Bronchial smooth muscle cell (primary cell): ENCODE data around the gene TFDP1. TPM values are rescaled to one million over a fixed set of nuclear protein-coding genes. Genes with fewer than 3 reads are reported as not detected.

Experiments used
- total RNA-seq: library from RNA; depleted of rRNA; stranded (reverse); fragments of >200 nt; gene quantifications from 2 replicates; pipeline ENCODE4 v1.2.1, GENCODE V29; 2014

The TFDP1 gene, protein sequence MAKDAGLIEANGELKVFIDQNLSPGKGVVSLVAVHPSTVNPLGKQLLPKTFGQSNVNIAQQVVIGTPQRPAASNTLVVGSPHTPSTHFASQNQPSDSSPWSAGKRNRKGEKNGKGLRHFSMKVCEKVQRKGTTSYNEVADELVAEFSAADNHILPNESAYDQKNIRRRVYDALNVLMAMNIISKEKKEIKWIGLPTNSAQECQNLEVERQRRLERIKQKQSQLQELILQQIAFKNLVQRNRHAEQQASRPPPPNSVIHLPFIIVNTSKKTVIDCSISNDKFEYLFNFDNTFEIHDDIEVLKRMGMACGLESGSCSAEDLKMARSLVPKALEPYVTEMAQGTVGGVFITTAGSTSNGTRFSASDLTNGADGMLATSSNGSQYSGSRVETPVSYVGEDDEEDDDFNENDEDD
- 21.6 and 26.8 TPM in 2 replicates for total RNA-seq

GRCh38 chr13:113584205-113584869 is at the start of gene TFDP1:
Gene TFDP1, plus strand, starts transcription at chr13:113584753. Its CDS starts 1,085 bp downstream, at chr13:113585838.

DNA sequence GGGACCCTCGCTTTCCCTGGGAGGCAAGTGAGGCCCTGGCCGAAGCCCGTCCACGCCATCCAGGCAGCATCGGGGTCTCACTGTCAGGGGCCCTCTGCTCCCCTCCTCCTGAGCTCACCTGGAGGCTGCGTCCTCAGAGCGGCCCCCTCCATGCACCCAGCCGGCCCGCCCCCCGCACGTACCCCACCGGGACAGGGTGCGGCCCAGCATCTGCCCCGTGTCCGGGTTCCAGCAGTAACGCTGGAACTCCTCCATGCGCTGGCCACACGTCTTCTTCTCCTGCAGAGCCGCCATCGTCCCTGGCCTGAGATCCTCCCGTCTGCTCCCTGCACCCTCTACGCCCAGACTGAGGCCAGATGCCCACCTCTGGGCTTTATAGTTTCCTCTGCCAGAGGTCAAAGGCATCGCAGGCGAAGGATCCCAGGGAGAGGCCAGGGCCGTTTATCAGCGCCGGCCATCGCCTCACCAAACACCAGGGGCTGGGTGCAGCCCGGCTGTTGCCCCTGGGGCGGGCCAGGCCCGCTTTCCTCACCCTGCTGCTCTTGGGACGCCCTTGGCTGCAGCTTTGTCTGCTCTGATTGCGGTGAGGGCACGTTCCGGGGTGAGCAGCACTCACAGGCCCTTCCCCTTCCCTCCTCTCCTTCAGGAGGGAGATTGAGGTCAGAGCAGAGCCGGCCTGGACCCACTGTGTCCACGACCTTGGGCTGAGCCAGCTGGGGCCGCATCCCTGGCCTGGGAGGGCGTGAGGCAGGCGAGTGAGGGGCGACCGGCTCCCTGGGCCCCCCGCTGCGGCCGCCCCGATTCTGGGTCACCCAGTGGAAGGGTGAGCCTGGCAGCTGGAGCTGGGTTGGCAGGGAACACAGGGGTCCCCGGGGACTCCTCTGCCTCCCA is 73.5 kb downstream of the TFDP1 start, which contains the start of gene ATP4B:
TSS of gene ATP4B (minus strand) at position 348 of the 891 bp plus-strand sequence. CDS start at position 294, 54 bp downstream.

GRCh38 chr13:113666951-113667701 is 82.6 kb downstream of the TFDP1 start, which contains the start of gene GRK1:
Gene GRK1, plus strand, starts transcription at chr13:113667219. Its CDS starts 168 bp downstream, at chr13:113667387.

Other genes starting within 250 kb of the TFDP1 start
- gene GRTP1, start 220.6 kb upstream of the TFDP1 start, total RNA-seq, result 0.69 and 2.8 TPM in 2 replicates
- 1.1 and 2.8 TPM in 2 replicates for gene ADPRHL1, start 131.3 kb upstream of the TFDP1 start, total RNA-seq
- 9.3 and 10.2 TPM in 2 replicates for gene DCUN1D2, start 94.0 kb upstream of the TFDP1 start, total RNA-seq
- gene ATP4B, start 73.4 kb downstream of the TFDP1 start, total RNA-seq, result not detected in 2 replicates
- gene GRK1, start 82.5 kb downstream of the TFDP1 start, total RNA-seq, result not detected in 2 replicates
- 0.63 and 1.6 TPM in 2 replicates for gene TMEM255B, start 174.5 kb downstream of the TFDP1 start, total RNA-seq